ENCODE results near the gene NR3C1.

NR3C1 gene

GRCh38 chr5:143427122-143427735 is 23.7 kb upstream of the NR3C1 start:
- Histone ChIP-seq H3K4me3 (ENCODE audit: low read length) (peak overlapping the region; percentile 17; the same call in 1 of the 2 replicates), H3K27ac (ENCODE audit: low read depth, low read length) (no peak overlapping the region), H3K36me3 (ENCODE audit: control insufficient read depth, low read length) (peaks cover 83% of the 10 kb centered on the region), H3K9me3 (ENCODE audit: control insufficient read depth, insufficient read depth, low read length) (peaks cover 6% of the 10 kb centered on the region; the same call in 1 of the 2 replicates), H3K9me2 (replicated peaks; ENCODE audit: control insufficient read depth, low read length) (no peaks in the 10 kb centered on the region), H3K79me2 (ENCODE audit: control insufficient read depth, low read length) (peaks cover 97% of the 10 kb centered on the region), H3K4me2 (ENCODE audit: low read length) (peak overlapping the region; percentile 6), H3K4me1 (ENCODE audit: control insufficient read depth, low read length) (peaks cover 65% of the 10 kb centered on the region), H4K20me1 (ENCODE audit: control insufficient read depth, insufficient read depth, low read depth, low read length) (no peaks in the 10 kb centered on the region), H3F3A (ENCODE audit: control insufficient read depth, insufficient read depth) (no peaks in the 10 kb centered on the region), H3K27me3 (ENCODE audit: control insufficient read depth, low read length) (no peaks in the 10 kb centered on the region)
- no peak for TF ChIP-seq EZH2phosphoT487 (IDR thresholded peaks at IDR 0.05; ENCODE audit: borderline replicate concordance, low read length)
- TF ChIP-seq CTCF (IDR thresholded peaks at IDR 0.05; ENCODE audit: low read depth, low read length, poor library complexity, severe bottlenecking): no peak

- Histone ChIP-seq H3K27me3 (ENCODE audit: control insufficient read depth, low read length) (no peaks in the 10 kb centered on the region), H3K27ac (ENCODE audit: low read depth, low read length) (no peak overlapping the region), H3F3A (ENCODE audit: control insufficient read depth, insufficient read depth) (no peaks in the 10 kb centered on the region), H3K9me2 (replicated peaks; ENCODE audit: control insufficient read depth, low read length) (no peaks in the 10 kb centered on the region), H3K9me3 (ENCODE audit: control insufficient read depth, insufficient read depth, low read length) (peaks cover 6% of the 10 kb centered on the region; the same call in 1 of the 2 replicates), H3K4me1 (ENCODE audit: control insufficient read depth, low read length) (peaks cover 66% of the 10 kb centered on the region), H3K4me2 (ENCODE audit: low read length) (no peak overlapping the region; the same call in 1 of the 2 replicates), H3K79me2 (ENCODE audit: control insufficient read depth, low read length) (peaks cover 97% of the 10 kb centered on the region), H3K36me3 (ENCODE audit: control insufficient read depth, low read length) (peaks cover 83% of the 10 kb centered on the region), H4K20me1 (ENCODE audit: control insufficient read depth, insufficient read depth, low read depth, low read length) (no peaks in the 10 kb centered on the region), H3K4me3 (ENCODE audit: low read length) (no peak overlapping the region)
- no peak for TF ChIP-seq CTCF (IDR thresholded peaks at IDR 0.05; ENCODE audit: low read depth, low read length, poor library complexity, severe bottlenecking)
- no peak for TF ChIP-seq EZH2phosphoT487 (IDR thresholded peaks at IDR 0.05; ENCODE audit: borderline replicate concordance, low read length)
Observed at GRCh38 chr5:143426437-143426991, 23.0 kb upstream of the NR3C1 start.

GRCh38 chr5:143425835-143426234 is 22.3 kb upstream of the NR3C1 start:
- peak overlapping the region; percentile 3; the same call in 1 of the 2 replicates for H3K4me2 ChIP-seq (ENCODE audit: low read length)
- no peaks in the 10 kb centered on the region for H3K27me3 ChIP-seq (ENCODE audit: control insufficient read depth, low read length)
- peaks cover 66% of the 10 kb centered on the region for H3K4me1 ChIP-seq (ENCODE audit: control insufficient read depth, low read length)
- H3K9me3 ChIP-seq (ENCODE audit: control insufficient read depth, insufficient read depth, low read length): peaks cover 6% of the 10 kb centered on the region; the same call in 1 of the 2 replicates
- H3K79me2 ChIP-seq (ENCODE audit: control insufficient read depth, low read length): peaks cover 97% of the 10 kb centered on the region
- H3K27ac ChIP-seq (ENCODE audit: low read depth, low read length): no peak overlapping the region
- TF ChIP-seq EZH2phosphoT487 (IDR thresholded peaks at IDR 0.05; ENCODE audit: borderline replicate concordance, low read length): no peak
- H3K36me3 ChIP-seq (ENCODE audit: control insufficient read depth, low read length): peaks cover 85% of the 10 kb centered on the region
- H3F3A ChIP-seq (ENCODE audit: control insufficient read depth, insufficient read depth): no peaks in the 10 kb centered on the region
- H4K20me1 ChIP-seq (ENCODE audit: control insufficient read depth, insufficient read depth, low read depth, low read length): no peaks in the 10 kb centered on the region
- no peak overlapping the region for H3K4me3 ChIP-seq (ENCODE audit: low read length)
- no peaks in the 10 kb centered on the region for H3K9me2 ChIP-seq (replicated peaks; ENCODE audit: control insufficient read depth, low read length)
